Measurements from ENCODE around the gene DYNC1LI2. TPM values are rescaled to one million over a fixed set of nuclear protein-coding genes. Genes with fewer than 3 reads are reported as not detected.

DYNC1LI2 gene
- total and polyA plus RNA-seq, 10 of the 15 experiments (the other 5 are each of a cell fraction or from before 2014, with no cell fraction given), result 6.0 to 46.5 (median 33.7) TPM

- no peak for TF ChIP-seq HDAC2 (IDR thresholded peaks at IDR 0.05)
Measured at GRCh38 chr16:66746682-66747081, 4.7 kb downstream of the DYNC1LI2 start (continued).

- no peak overlapping the region for H3K4me2 ChIP-seq (ENCODE audit: control insufficient read depth, insufficient read depth)
- FAIRE-seq (no peak), ATAC-seq (peak; percentile 4; the same call in 1 of the 3 replicates), DNase-seq (ENCODE audit: low read depth, low spot score) (no peak)
- no peak for TF ChIP-seq CBFB (IDR thresholded peaks at IDR 0.05; ENCODE audit: low read depth)
- no peak for TF ChIP-seq SMAD1 (IDR thresholded peaks at IDR 0.05; ENCODE audit: low read depth, partially characterized antibody)
- TF ChIP-seq SRF (IDR thresholded peaks at IDR 0.05; ENCODE audit: low read depth in 2 of 2, low read length in 2 of 2), result no peak
- TF ChIP-seq FOXM1 (IDR thresholded peaks at IDR 0.05; ENCODE audit: low read depth, low read length), result no peak
- no peak for TF ChIP-seq CBX5 (IDR thresholded peaks at IDR 0.05; ENCODE audit: low read depth)
- no peak overlapping the region for H3K4me3 ChIP-seq
- ChIA-PET CTCF (interaction anchor here (1.0 to 1.4 kb wide), 3 partner anchors 9 to 339 kb away, joined by 3 to 6 read pairs (median 4); no protein-coding TSS in a partner anchor), SMC1A (ENCODE audit: uncharacterized antibody, unreplicated experiment) (interaction anchor here (0.5 to 1.7 kb wide), 2 partner anchors 9 to 746 kb away, joined by 3 to 4 read pairs; no protein-coding TSS in a partner anchor), POLR2A (interaction anchor here (0.6 kb wide), 1 partner anchor 11 kb away, joined by 3 read pairs; no protein-coding TSS in a partner anchor), RAD21 (ENCODE audit: unreplicated experiment) (interaction anchor here (0.6 kb wide), 1 partner anchor 10 kb away, joined by 4 read pairs; no protein-coding TSS in a partner anchor)
- no peaks in the 10 kb centered on the region for H3K27me3 ChIP-seq (replicated peaks in 1 of 2; ENCODE audit: control insufficient read depth in 2 of 2, insufficient read depth in 2 of 2, low read length in 1 of 2)
- intact Hi-C loops (cut with micrococcal nuclease; ENCODE audit: unreplicated experiment) (loop anchor here (5.0 kb wide), 1 partner anchor 121 kb away; no protein-coding TSS in a partner anchor), in situ Hi-C loops (cut with MboI) (no loop called here)
- H3K79me2 ChIP-seq (ENCODE audit: control insufficient read depth, insufficient read depth, low read length), result peaks cover 29% of the 10 kb centered on the region
- no peaks in the 10 kb centered on the region for H3K9me3 ChIP-seq (replicated peaks; ENCODE audit: control insufficient read depth, insufficient read depth, low read length)
- 99% methylated on average over 3 of the region's 3 CpGs for WGBS (ENCODE audit: insufficient coverage, insufficient replicate concordance, low lambda C conversion rate, missing lambda C conversion rate)
- H2AFZ ChIP-seq (ENCODE audit: control insufficient read depth, low read depth, low read length), result no peak overlapping the region
- no TSS peak for BruUV-seq (replicated peaks)
- peaks cover 8 to 19% of the 10 kb centered on the region in 2 experiments for H3K36me3 ChIP-seq (ENCODE audit: control insufficient read depth in 2 of 2, insufficient read depth in 2 of 2, low read length in 1 of 2)
- H3K4me1 ChIP-seq (ENCODE audit: control insufficient read depth, insufficient read depth, low read length), result peaks cover 7% of the 10 kb centered on the region
- no peak overlapping the region for H3K27ac ChIP-seq (ENCODE audit: control insufficient read depth, insufficient read depth)
- H3K9ac ChIP-seq (ENCODE audit: control insufficient read depth, insufficient read depth, low read length), result no peak overlapping the region
- no peaks in the 10 kb centered on the region for H4K20me1 ChIP-seq (ENCODE audit: control insufficient read depth, insufficient read depth)
Measured at GRCh38 chr16:66746048-66746447, 5.4 kb downstream of the DYNC1LI2 start.
